ENCODE data around the gene NDUFS3. TPM values are rescaled to one million over a fixed set of nuclear protein-coding genes. Genes with fewer than 3 reads are reported as not detected.
"Not testable (repeated sequence)": the region's sequence is repeated elsewhere in the genome, so short reads cannot be mapped to it uniquely, and the experiment has no call there.

The NDUFS3 gene
- total and polyA plus RNA-seq, 2 experiments from 2014 or later: 79.1 to 232 TPM

DNA sequence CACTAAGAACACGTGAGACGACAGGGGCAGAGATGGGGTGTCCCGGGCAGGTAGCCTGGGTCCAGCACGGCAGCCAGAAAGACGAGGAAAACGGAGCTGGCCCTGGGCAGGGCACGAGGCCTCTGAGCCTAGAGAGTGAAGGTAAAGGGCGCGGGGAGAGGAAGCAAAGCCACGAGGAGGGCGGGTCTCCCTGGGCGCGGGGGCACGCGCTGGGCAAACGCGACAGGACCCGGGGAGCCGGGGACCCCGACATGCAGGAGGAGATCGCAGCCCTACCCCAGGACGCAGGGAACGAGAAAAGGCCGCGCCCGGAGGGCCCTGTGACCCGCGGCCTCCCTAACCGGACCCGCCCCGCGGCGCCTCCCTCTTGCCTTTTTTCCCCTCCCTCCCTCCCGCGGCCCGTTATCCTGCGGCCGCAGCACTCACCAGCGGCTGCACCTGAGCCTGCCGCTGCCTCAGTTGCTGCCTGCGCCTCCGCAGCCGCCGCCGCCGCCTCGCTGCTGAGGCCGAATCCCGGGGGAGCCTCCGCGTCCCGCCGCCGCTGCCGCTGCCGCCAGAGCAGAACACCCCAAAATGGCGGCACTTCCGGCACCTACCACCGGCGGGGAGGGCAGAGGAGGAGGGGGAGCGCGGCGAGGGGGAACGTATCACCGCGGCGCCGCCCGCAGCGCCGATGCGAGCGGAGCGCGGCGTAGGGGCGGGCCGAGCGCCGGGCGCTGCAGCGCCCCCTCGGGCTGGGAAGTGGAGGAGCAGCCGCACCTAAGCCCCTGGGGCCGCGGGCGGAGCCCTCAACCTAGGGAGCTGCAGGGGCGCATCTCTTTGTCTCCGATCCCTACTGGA is 26.1 kb upstream of the NDUFS3 start, which contains the start of gene CELF1:
CELF1 (minus strand) TSS at position 567 of the 840 bp plus-strand sequence. CDS start 53,609 bp downstream, outside the sequence.
- TF ChIP-seq, protein P1, sequence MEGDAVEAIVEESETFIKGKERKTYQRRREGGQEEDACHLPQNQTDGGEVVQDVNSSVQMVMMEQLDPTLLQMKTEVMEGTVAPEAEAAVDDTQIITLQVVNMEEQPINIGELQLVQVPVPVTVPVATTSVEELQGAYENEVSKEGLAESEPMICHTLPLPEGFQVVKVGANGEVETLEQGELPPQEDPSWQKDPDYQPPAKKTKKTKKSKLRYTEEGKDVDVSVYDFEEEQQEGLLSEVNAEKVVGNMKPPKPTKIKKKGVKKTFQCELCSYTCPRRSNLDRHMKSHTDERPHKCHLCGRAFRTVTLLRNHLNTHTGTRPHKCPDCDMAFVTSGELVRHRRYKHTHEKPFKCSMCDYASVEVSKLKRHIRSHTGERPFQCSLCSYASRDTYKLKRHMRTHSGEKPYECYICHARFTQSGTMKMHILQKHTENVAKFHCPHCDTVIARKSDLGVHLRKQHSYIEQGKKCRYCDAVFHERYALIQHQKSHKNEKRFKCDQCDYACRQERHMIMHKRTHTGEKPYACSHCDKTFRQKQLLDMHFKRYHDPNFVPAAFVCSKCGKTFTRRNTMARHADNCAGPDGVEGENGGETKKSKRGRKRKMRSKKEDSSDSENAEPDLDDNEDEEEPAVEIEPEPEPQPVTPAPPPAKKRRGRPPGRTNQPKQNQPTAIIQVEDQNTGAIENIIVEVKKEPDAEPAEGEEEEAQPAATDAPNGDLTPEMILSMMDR (IDR thresholded peaks at IDR 0.05; ENCODE audit: low read depth, low read length): peak; percentile 67
- H3K27me3 ChIP-seq: no peaks in the 10 kb centered on the region
- peaks cover 16% of the 10 kb centered on the region for H3K4me1 ChIP-seq (ENCODE audit: low read depth)
- DNase-seq (ENCODE audit: low read depth in 1 of 2, low spot score in 1 of 2): peak; percentile 94 to 97
- peak within 1 kb of the TSS; percentile 97 for H3K27ac ChIP-seq
- H3K9me3 ChIP-seq (ENCODE audit: low read depth): no peaks in the 10 kb centered on the region
- H3K36me3 ChIP-seq: no peaks in the 10 kb centered on the region
- peak within 1 kb of the TSS; percentile 94 for H3K4me3 ChIP-seq

DNA sequence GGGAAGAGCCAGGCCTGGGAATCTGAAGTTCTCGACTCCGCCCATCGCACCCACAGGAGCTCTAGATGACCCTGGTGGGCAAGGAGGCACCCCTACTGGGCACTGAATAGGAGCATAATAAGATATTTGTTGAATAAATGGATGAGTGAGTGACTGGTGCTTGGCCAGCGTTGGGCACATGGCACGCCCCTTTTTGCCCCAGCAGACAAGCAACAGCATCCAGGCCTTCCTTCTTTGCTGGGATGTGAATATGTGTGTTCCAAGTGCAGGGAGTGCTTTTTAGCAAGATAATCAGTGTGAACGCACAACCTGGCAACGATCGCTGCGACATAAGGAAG is 25.5 kb upstream of the NDUFS3 start:
- Histone ChIP-seq H3K4me1 (ENCODE audit: low read depth) (peaks cover 16% of the 10 kb centered on the region), H3K27me3 (no peaks in the 10 kb centered on the region), H3K27ac (no peak overlapping the region), H3K36me3 (no peaks in the 10 kb centered on the region), H3K9me3 (ENCODE audit: low read depth) (no peaks in the 10 kb centered on the region), H3K4me3 (peak overlapping the region; percentile 94)
- TF ChIP-seq, protein P1 (IDR thresholded peaks at IDR 0.05; ENCODE audit: low read depth, low read length): no peak
- peak in 1 of 2 donors; percentile 58 for DNase-seq (ENCODE audit: low read depth in 1 of 2, low spot score in 1 of 2)

DNA sequence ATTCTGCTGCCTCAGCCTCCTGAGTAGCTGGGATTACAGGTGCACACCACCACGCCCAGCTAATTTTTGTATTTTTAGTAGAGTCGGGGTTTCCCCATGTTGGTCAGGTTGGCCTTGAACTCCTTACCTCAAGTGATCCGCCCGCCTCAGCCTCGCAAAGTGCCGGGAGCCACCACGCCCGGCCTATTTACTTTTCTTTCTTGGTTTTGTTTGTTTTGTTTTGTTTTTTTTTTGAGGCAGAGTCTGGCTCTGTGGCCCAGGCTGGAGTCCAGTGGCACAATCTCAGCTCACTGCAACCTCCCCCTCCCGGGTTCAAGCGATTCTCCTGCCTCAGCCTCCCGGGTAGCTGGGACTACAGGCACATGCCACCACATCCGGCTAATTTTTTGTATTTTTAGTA is 21.9 kb upstream of the NDUFS3 start:
- H3K36me3 ChIP-seq; H3K27me3 ChIP-seq; H3K4me1 ChIP-seq (ENCODE audit: low read depth); H3K4me3 ChIP-seq; H3K27ac ChIP-seq; H3K9me3 ChIP-seq (ENCODE audit: low read depth); DNase-seq (ENCODE audit: low read depth in 1 of 2, low spot score in 1 of 2): not testable (repeated sequence)

DNA sequence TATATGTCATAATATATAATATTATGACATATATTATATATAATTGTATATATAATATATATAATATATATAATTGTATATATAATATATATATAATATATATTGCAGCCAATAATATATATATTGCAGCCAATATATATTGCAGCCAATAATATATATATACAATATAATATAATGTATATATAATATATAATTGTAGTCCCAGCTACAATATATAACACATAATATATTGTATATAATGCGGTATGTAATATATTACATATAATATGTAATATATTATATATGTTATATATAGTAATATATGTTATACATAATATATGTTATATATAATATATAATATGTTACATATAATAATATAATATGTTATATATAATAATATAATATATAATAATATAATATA is 20.2 kb upstream of the NDUFS3 start:
- Histone ChIP-seq H3K27ac (no peak overlapping the region), H3K36me3 (no peaks in the 10 kb centered on the region), H3K4me1 (ENCODE audit: low read depth) (peaks cover under 1% of the 10 kb centered on the region), H3K27me3 (no peaks in the 10 kb centered on the region), H3K9me3 (ENCODE audit: low read depth) (no peaks in the 10 kb centered on the region), H3K4me3 (no peak overlapping the region)
- TF ChIP-seq, protein P1 (IDR thresholded peaks at IDR 0.05; ENCODE audit: low read depth, low read length): no peak
- no peak for DNase-seq (ENCODE audit: low read depth in 1 of 2, low spot score in 1 of 2)

DNA sequence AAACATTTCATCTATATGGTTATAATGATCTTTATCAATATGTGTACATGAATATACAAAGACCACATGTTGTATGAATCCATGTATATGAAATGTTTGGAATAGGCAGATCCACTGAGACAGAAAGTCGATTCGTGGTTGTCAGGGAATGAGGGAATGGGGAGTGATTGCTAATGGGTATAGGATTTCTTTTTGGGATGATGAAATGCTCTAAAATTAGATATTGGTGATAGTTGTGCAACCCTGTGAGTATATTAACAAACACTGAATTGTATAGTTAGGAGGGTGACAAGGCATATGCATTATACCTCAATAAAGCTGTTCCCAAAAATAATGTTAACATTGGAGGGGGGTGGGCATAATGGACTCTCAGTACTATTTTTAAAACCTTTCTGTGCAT is 18.4 kb upstream of the NDUFS3 start:
- TF ChIP-seq, protein P1 (IDR thresholded peaks at IDR 0.05; ENCODE audit: low read depth, low read length): no peak
- no peak for DNase-seq (ENCODE audit: low read depth in 1 of 2, low spot score in 1 of 2)

DNA sequence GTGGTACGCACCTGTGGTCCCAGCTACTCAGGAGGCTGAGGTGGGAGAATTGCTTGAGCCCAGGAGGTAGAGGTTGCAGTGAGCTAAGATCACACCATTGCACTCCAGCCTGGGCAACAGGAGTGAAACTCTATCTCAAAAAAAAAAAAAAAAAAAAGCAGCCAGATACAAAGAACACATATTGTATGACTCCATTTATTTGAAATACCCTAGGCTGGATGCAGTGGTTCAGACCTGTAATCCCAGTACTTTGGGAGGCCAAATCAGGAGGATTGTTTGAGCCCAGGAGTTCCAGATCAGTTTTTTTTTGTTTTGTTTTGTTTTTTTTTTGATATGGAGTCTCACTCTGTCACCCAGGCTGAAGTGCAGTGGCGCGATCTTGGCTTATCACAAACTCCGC is 16.5 kb upstream of the NDUFS3 start:
- not testable (repeated sequence) for H3K27ac ChIP-seq; H3K36me3 ChIP-seq; H3K27me3 ChIP-seq; DNase-seq (ENCODE audit: low read depth in 1 of 2, low spot score in 1 of 2); H3K4me3 ChIP-seq; H3K9me3 ChIP-seq (ENCODE audit: low read depth); H3K4me1 ChIP-seq (ENCODE audit: low read depth)

More for the DNA sequence above, 18.4 kb upstream of the NDUFS3 start:
- no peaks in the 10 kb centered on the region for H3K4me1 ChIP-seq (ENCODE audit: low read depth)
- no peaks in the 10 kb centered on the region for H3K36me3 ChIP-seq
- H3K27me3 ChIP-seq: no peaks in the 10 kb centered on the region
- no peaks in the 10 kb centered on the region for H3K9me3 ChIP-seq (ENCODE audit: low read depth)
- no peak overlapping the region for H3K27ac ChIP-seq
- no peak overlapping the region for H3K4me3 ChIP-seq

DNA sequence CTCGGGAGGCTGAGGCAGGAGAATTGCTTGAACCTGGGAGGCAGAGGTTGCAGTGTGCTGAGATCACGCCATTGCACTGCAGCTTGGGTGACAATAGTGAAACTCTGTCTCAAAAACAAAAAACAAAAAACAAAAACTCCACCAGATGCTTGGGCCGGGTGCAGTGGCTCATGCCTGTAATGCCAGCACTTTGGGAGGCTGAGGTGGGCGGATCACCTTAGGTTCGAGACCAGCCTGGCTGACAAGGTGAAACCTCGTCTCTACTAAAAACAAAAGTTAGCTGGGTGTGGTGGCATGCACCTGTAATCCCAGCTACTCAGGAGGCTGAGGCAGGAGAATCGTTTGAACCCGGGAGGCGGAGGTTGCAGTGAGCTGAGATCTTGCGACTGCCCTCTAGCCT is 14.5 kb upstream of the NDUFS3 start:
- not testable (repeated sequence) for H3K36me3 ChIP-seq; H3K9me3 ChIP-seq (ENCODE audit: low read depth); H3K4me3 ChIP-seq; H3K27me3 ChIP-seq; DNase-seq (ENCODE audit: low read depth in 1 of 2, low spot score in 1 of 2); H3K4me1 ChIP-seq (ENCODE audit: low read depth); H3K27ac ChIP-seq

Data from cardiac muscle cell (in vitro differentiated cells and primary cell).